Measurements from ENCODE around the gene ATXN7L1. TPM values are rescaled to one million over a fixed set of nuclear protein-coding genes. Genes with fewer than 3 reads are reported as not detected.

Gene ATXN7L1
- total and polyA plus RNA-seq, 2 donors (not counting 1 experiment from before 2014, with no cell fraction given) = 7.1 to 40.6 TPM

GRCh38 chr7:105905910-105906568, 29.6 kb upstream of the ATXN7L1 start:
- Mint-ChIP-seq H3K4me1 (no peaks in the 10 kb centered on the region), H3K9me3 (ENCODE audit: insufficient read depth) (no peaks in the 10 kb centered on the region), H3K27me3 (peaks cover 11% of the 10 kb centered on the region), H3K27ac (no peak overlapping the region), H3K4me3 (no peak overlapping the region)
- no peak for ATAC-seq (ENCODE audit: low read depth)
- DNase-seq = no peak
- ChIA-PET POLR2A (interaction anchor here (0.5 kb wide), 1 partner anchor 63 kb away, joined by 4 read pairs; no protein-coding TSS in a partner anchor), CTCF (no interaction called here)
- 100% methylated on average over 1 of the region's 8 CpGs for WGBS (ENCODE audit: insufficient coverage)
- intact Hi-C loops (cut with micrococcal nuclease) = no loop called here
- peaks cover 0 to 6% (median 0%) of the 10 kb centered on the region in 3 donors for H3K9me3 ChIP-seq (ENCODE audit: control extremely low read depth in 1 of 3, control insufficient read depth in 2 of 3, insufficient read depth in 1 of 3, low read length in 2 of 3)
- H3K27me3 ChIP-seq (replicated peaks in 1 of 4; ENCODE audit: control extremely low read depth in 1 of 4, control insufficient read depth in 3 of 4, insufficient read depth in 4 of 4, low read length in 3 of 4) = no peaks in the 10 kb centered on the region
- no peak overlapping the region for H2AFZ ChIP-seq (ENCODE audit: insufficient read depth, low read depth, low read length, poor library complexity, severe bottlenecking)
- no peak overlapping the region for H3K27ac ChIP-seq (ENCODE audit: low read length in 2 of 2)
- H4K20me1 ChIP-seq (ENCODE audit: control insufficient read depth, insufficient read depth, low read length, poor library complexity, severe bottlenecking) = no peaks in the 10 kb centered on the region
- H3K79me2 ChIP-seq (ENCODE audit: control insufficient read depth, insufficient read depth, low read length) = no peaks in the 10 kb centered on the region
- no peak overlapping the region for H3K9ac ChIP-seq (ENCODE audit: low read length)
- no peaks in the 10 kb centered on the region for H3K4me1 ChIP-seq (ENCODE audit: control insufficient read depth in 2 of 2, insufficient read depth in 2 of 2, low read length in 2 of 2)
- no peak for TF ChIP-seq EZH2 (IDR thresholded peaks at IDR 0.05; ENCODE audit: borderline replicate concordance, insufficient read depth, low read depth, low read length, poor library complexity, severe bottlenecking)
- H3K4me3 ChIP-seq (ENCODE audit: control extremely low read depth in 1 of 5, extremely low read depth in 1 of 5, insufficient read depth in 1 of 5, low read depth in 2 of 5, low read length in 4 of 5) = no peak overlapping the region
- H3K36me3 ChIP-seq (replicated peaks in 1 of 2; ENCODE audit: control extremely low read depth in 1 of 2, control insufficient read depth in 1 of 2, extremely low read depth in 1 of 2, insufficient read depth in 2 of 2, low read length in 1 of 2) = no peaks in the 10 kb centered on the region
- no peak overlapping the region for H3K4me2 ChIP-seq (replicated peaks; ENCODE audit: low read depth, low read length, poor library complexity, severe bottlenecking)

GRCh38 chr7:105905209-105905909, 29.0 kb upstream of the ATXN7L1 start:
- intact Hi-C loops (cut with micrococcal nuclease) = no loop called here
- ATAC-seq (ENCODE audit: low read depth) = no peak
- H3K27ac Mint-ChIP-seq = no peak overlapping the region
- no peak for TF ChIP-seq EZH2 (IDR thresholded peaks at IDR 0.05; ENCODE audit: borderline replicate concordance, insufficient read depth, low read depth, low read length, poor library complexity, severe bottlenecking)
- TF ChIP-seq CTCF (IDR thresholded peaks at IDR 0.05) = no peak
- no peak overlapping the region for H3K9ac ChIP-seq (ENCODE audit: low read length)
- H3K27me3 ChIP-seq (replicated peaks in 1 of 4; ENCODE audit: control extremely low read depth in 1 of 4, control insufficient read depth in 3 of 4, insufficient read depth in 4 of 4, low read length in 3 of 4) = peaks cover 0 to 1% (median 0%) of the 10 kb centered on the region in 4 experiments
- H3K27me3 Mint-ChIP-seq = peaks cover 17% of the 10 kb centered on the region
- no peak overlapping the region for H2AFZ ChIP-seq (ENCODE audit: insufficient read depth, low read depth, low read length, poor library complexity, severe bottlenecking)
- no peak overlapping the region for H3K4me3 ChIP-seq (ENCODE audit: control extremely low read depth in 1 of 5, extremely low read depth in 1 of 5, insufficient read depth in 1 of 5, low read depth in 2 of 5, low read length in 4 of 5)
- H3K79me2 ChIP-seq (ENCODE audit: control insufficient read depth, insufficient read depth, low read length) = no peaks in the 10 kb centered on the region
- no peaks in the 10 kb centered on the region for H3K9me3 Mint-ChIP-seq (ENCODE audit: insufficient read depth)
- H3K4me1 Mint-ChIP-seq = no peaks in the 10 kb centered on the region
- DNase-seq = no peak
- H4K20me1 ChIP-seq (ENCODE audit: control insufficient read depth, insufficient read depth, low read length, poor library complexity, severe bottlenecking) = no peaks in the 10 kb centered on the region
- H3K36me3 ChIP-seq (replicated peaks in 1 of 2; ENCODE audit: control extremely low read depth in 1 of 2, control insufficient read depth in 1 of 2, extremely low read depth in 1 of 2, insufficient read depth in 2 of 2, low read length in 1 of 2) = no peaks in the 10 kb centered on the region
- 73% methylated on average over 3 of the region's 11 CpGs for WGBS (ENCODE audit: insufficient coverage)
- H3K4me2 ChIP-seq (replicated peaks; ENCODE audit: low read depth, low read length, poor library complexity, severe bottlenecking) = no peak overlapping the region
- no peak overlapping the region for H3K4me3 Mint-ChIP-seq
- ChIA-PET CTCF (no interaction called here), POLR2A (no interaction called here)
- no peaks in the 10 kb centered on the region for H3K4me1 ChIP-seq (ENCODE audit: control insufficient read depth in 2 of 2, insufficient read depth in 2 of 2, low read length in 2 of 2)
- no peak overlapping the region for H3K27ac ChIP-seq (ENCODE audit: low read length in 2 of 2)
- peaks cover 0 to 2% (median 0%) of the 10 kb centered on the region in 3 donors for H3K9me3 ChIP-seq (ENCODE audit: control extremely low read depth in 1 of 3, control insufficient read depth in 2 of 3, insufficient read depth in 1 of 3, low read length in 2 of 3)
